Right kidney (tissue), 1 donor: ENCODE data around the gene FBXO3.
"Not testable (repeated sequence)": the region's sequence is repeated elsewhere in the genome, so short reads cannot be mapped to it uniquely, and the experiment has no call there.

Experiments
- DNase-seq: peaks from one replicate; pipeline ENCODE4 v3.0.0-alpha.2; 2016

The FBXO3 gene

DNA sequence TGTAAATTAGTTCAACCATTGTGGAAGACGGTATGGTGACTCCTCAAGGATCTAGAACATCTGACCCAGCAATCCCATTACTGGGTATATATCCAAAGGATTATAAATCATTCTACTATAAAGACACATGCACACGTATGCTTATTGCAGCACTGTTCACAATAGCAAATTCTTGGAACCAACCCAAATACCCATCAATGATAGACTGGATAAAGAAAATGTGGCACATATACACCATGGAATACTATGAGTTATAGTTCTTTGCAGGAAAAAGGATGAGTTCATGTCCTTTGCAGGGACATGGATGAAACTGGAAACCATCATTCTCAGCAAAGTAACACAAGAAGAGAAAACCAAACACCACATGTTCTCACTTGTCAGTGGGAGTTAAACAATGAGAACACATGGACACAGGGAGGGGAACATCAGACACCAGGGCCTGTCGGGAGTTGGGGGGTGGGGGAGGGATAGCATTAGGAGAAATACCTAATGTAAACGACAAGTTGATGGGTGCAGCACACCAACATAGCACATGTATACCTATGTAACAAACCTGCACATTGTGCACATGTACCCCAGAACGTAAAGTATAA, 45.2 kb downstream of the FBXO3 start:
- not testable (repeated sequence) for DNase-seq

- DNase-seq, result not testable (repeated sequence)
These were observed 46.8 kb downstream of the FBXO3 start for GRCh38 chr11:33727539-33727938.

DNA sequence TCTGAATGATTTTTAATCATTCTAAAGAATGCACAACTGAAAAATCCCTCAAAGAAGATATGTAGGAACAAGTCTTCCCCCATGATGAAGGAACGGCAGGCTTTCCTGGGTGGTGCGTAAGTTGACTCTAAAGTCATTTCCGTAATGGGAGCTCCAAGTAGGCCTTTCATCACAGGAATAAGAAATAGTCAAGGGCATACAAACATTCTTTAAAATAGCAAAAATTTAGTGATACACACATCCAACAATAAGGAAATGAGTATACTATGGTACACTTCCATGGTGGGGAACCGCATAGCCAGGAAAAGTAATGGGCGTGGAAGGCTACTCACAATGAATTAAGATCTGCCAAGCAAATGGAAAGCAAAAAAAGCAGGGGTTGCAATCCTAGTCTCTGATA, 48.8 kb downstream of the FBXO3 start:
- DNase-seq, result no peak

GRCh38 chr11:33724644-33725035, 49.7 kb downstream of the FBXO3 start:
- DNase-seq, result no peak

DNA sequence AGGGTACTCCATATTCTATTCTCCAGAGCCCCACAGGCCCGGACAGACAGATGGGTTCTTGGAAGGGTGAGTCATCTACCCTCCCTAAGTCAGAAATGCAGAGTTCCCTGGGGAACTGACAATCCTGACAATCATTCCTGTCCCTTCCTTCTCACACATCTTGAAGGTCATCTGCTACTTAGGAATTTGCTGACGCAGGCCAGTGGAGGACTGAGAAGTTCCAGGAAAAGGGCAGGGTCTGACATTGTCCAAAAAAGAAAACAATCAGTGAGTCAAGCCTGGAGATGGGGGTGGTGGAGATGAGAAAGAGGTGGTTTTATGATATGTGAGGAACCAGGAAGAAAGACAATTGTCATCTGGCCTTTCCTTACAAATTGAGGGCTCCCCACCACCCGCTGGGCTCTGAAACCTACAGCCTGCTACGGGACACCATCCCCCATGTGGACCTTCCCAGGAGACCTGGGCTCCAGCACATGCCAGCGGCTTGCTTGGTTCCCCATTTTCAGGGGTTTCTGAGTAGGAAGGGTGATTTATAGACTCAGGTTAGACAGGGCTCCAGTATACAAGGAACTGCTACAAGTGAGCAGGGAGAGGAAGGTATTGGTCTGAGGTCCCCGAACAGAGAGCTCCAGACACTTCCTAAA, 51.0 kb downstream of the FBXO3 start:
- no peak for DNase-seq

GRCh38 chr11:33722590-33723234, 51.6 kb downstream of the FBXO3 start:
- no peak for DNase-seq

GRCh38 chr11:33721984-33722383, 52.3 kb downstream of the FBXO3 start:
- DNase-seq, result no peak

GRCh38 chr11:33721426-33721825, 52.9 kb downstream of the FBXO3 start:
- DNase-seq, result no peak

- no peak for DNase-seq
These were observed 54.7 kb downstream of the FBXO3 start for GRCh38 chr11:33719587-33719986.

DNA sequence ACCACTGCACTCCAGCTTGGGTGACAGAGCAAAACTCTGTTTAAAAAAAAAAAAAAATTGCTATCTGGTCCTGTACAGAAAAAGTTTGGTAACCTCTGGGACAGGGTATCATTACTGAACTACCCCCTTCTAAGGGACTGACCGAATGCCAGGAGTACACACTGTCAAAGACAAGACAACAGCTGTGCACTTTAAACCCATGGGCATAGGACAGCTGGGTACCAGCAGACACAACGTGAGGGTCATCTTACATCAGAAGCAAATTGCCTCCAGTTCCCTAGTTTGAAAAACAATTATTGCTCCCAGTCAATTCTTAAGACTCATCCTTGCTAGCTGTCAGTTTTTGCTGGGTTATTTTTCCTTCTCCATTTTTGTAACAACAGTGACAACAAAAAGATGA, 55.9 kb downstream of the FBXO3 start:
- no peak for DNase-seq

- DNase-seq, result no peak
These were observed 58.1 kb downstream of the FBXO3 start for GRCh38 chr11:33716243-33716642.

DNA sequence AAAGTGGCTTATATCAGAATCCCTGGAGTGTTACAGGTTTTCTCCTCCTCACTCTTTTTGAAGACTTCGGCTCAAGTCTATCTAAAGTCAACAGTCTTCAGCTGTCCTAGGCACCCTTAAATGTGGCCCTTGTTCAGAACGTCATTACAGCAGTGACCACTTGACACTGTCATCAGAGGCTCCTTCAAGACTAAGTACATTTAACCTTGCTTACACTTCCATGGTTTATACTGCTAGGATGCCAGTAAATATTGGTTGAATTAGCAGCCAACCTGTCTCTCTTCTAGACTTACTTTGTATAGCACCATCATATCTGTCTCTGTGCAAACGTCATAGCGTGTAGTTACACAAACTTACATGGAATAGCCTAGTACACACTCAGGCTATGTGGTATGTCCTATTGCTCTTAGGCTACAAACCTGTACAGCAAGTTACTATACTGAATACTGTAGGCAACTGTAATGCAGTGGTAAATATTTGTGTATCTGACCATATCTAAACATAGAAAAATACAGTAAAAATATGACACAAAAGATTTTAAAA, 60.4 kb downstream of the FBXO3 start:
- no peak for DNase-seq

- DNase-seq, result no peak
These were observed 61.0 kb downstream of the FBXO3 start for GRCh38 chr11:33713151-33713855.

- no peak for DNase-seq
These were observed 61.9 kb downstream of the FBXO3 start for GRCh38 chr11:33712436-33712835.

DNA sequence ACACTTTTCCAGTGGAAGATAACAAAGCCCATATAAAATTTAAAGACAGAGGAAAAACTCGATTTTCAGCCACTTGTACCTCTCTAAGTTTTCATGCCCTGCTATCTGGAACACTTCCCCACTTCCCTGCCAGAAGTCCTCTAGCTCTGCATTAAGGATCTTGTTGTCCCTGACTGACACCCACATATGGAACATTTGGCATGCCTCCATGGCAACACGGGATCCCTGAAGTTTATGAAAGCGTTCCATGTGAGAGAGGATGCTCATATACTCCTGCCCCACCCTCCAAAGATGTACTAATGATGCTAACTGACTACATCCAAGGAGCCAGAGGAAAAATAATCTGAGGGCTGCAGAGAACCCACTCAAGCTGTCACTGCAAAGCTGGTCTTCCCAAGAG, 64.9 kb downstream of the FBXO3 start:
- no peak for DNase-seq

DNA sequence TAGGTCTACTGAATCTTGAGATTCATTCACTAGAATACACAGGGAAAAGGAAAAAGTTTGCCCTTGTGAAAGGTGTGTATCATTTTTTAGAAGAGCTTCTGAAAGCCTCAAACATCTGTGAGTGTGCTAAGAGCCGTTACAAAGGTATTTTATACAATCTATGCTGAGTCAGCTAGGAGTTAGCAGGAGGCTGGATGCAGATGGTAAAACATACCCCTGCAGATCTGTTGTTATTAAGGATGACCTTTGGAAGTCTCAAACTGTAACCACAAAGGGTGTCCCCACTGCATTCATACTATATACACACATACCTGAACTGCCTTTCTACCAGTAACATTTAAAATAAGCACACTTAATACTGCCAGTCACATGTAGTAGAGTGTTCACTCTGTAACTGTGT, 65.3 kb downstream of the FBXO3 start:
- no peak for DNase-seq

- DNase-seq, result not testable (repeated sequence)
These were observed 66.5 kb downstream of the FBXO3 start for GRCh38 chr11:33707831-33708230.

DNA sequence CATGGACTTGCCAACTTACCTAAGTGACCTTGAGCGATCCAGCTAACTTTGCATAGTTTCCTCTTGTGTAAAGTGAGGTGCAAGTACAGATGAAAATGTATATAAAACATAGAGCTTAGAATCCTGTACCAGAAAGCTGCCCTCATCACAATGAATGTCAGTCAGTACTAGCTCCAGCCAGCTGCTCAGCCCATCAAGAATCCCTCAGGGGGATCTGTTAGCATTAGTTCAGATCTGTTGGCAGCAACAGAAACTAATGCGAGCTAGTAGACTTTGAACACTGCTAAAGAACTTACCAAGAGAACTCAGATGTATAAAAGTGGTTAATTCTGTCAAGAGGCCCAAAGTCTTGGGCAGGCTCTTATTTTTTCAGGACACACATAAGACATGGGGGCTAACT, 67.4 kb downstream of the FBXO3 start:
- no peak for DNase-seq

DNA sequence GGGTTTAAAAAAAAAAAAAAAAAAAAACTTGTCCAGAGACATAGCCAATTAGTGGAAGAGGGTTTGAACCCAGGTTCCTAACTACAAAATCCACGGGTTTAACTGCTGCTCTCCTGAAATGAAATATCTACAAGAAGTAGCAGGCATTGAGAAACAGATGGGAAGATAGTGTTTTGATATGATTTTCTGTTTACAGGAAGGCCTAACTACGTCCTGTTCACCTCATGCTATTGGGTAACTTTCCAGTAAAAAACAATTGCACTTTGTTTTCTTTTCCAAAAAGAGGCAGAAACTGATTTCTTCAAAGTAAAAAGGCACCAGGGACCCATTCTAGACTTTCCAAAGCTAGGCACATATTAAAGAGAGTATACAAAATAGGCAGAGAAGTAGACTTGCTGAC, 67.8 kb downstream of the FBXO3 start:
- no peak for DNase-seq

- no peak for DNase-seq
These were observed 69.9 kb downstream of the FBXO3 start for GRCh38 chr11:33704240-33705002.

- no peak for DNase-seq
These were observed 70.5 kb downstream of the FBXO3 start for GRCh38 chr11:33703788-33704187.

DNA sequence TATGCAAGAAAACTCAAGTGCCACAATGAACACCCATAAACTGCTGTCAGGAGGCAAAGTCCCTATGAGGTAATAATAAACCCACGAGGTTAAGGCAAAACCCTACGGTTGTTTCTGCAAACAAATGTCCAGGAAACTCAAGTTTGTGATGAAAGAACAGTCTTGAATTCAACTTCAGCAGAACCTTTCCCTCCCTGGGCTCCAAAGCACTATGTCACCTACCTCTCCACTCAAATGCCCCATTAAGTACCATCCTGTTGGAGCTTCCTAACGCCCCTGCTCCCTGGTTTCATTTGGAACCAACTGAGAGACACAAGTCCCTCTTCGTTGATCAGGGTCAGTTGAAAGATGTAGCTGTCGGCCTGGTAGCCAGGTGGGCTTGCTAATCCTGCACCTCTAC, 71.1 kb downstream of the FBXO3 start:
- DNase-seq, result no peak
